GM21515 (cell line): Measurements from ENCODE around the gene ACVR1B.

Experiments used
- ATAC-seq: cut with Tn5 transposase; IDR thresholded peaks from one replicate; pipeline ENCODE4 v1.9.1; 2021; ENCODE audit not compliant: unreplicated experiment

The ACVR1B gene

GRCh38 chr12:51917041-51917590, 34.4 kb upstream of the ACVR1B start:
- ATAC-seq, result no peak

- no peak for ATAC-seq
These were observed 33.6 kb upstream of the ACVR1B start for GRCh38 chr12:51917746-51918453.

- ATAC-seq, result no peak
These were observed 31.5 kb upstream of the ACVR1B start for GRCh38 chr12:51920046-51920445.

GRCh38 chr12:51921017-51921725, 30.3 kb upstream of the ACVR1B start:
- no peak for ATAC-seq

GRCh38 chr12:51922146-51922545, 29.4 kb upstream of the ACVR1B start:
- ATAC-seq, result no peak

- no peak for ATAC-seq
These were observed 28.6 kb upstream of the ACVR1B start for GRCh38 chr12:51922762-51923505.

- ATAC-seq, result no peak
These were observed 27.8 kb upstream of the ACVR1B start for GRCh38 chr12:51923506-51924365.

GRCh38 chr12:51924551-51925319, 26.8 kb upstream of the ACVR1B start:
- ATAC-seq, result no peak

GRCh38 chr12:51925346-51926063, 26.0 kb upstream of the ACVR1B start:
- ATAC-seq, result no peak

GRCh38 chr12:51926064-51926632, 25.4 kb upstream of the ACVR1B start:
- no peak for ATAC-seq

- no peak for ATAC-seq
These were observed 24.8 kb upstream of the ACVR1B start for GRCh38 chr12:51926718-51927117.

GRCh38 chr12:51932218-51933076, 19.1 kb upstream of the ACVR1B start:
- no peak for ATAC-seq

- no peak for ATAC-seq
These were observed 17.4 kb upstream of the ACVR1B start for GRCh38 chr12:51934080-51934479.

GRCh38 chr12:51937926-51938325, 13.6 kb upstream of the ACVR1B start:
- ATAC-seq, result no peak

- no peak for ATAC-seq
These were observed 12.8 kb upstream of the ACVR1B start for GRCh38 chr12:51938726-51939125.

GRCh38 chr12:51941011-51941581, 10.4 kb upstream of the ACVR1B start:
- no peak for ATAC-seq

- no peak for ATAC-seq
These were observed 9.9 kb upstream of the ACVR1B start for GRCh38 chr12:51941604-51942003.

GRCh38 chr12:51942056-51942455, 9.4 kb upstream of the ACVR1B start:
- ATAC-seq, result no peak
